CD14-positive monocyte (primary cell): ENCODE results near the gene ARHGAP9. TPM values are rescaled to one million over a fixed set of nuclear protein-coding genes. Genes with fewer than 3 reads are reported as not detected.

Experiments used
- DNase-seq, 3 donors: peaks; one replicate each; pipeline ENCODE4 v3.0.0-alpha.2; 2011 to 2022
- H2AFZ ChIP-seq: 2 replicates; pipeline ENCODE4 v1.6.0; 2012; ENCODE audit warnings: mild to moderate bottlenecking, low read depth, low read length, inconsistent platforms; ENCODE audit not compliant: insufficient read depth, poor library complexity, severe bottlenecking
- H3K27ac ChIP-seq, 2 donors: 1 replicate in 1 of 2; 2 replicates in 1 of 2; pipeline ENCODE4 v1.5.1; 2012 to 2013; ENCODE audit warnings: low read length in 2 of 2, control low read depth in 1 of 2, inconsistent platforms in 1 of 2, low read depth in 1 of 2, mild to moderate bottlenecking in 1 of 2
- H3K27me3 ChIP-seq, 2 donors: one replicate each; pipeline versions ENCODE4 v1.6.0 to v1.6.1; 2011 to 2013; ENCODE audit warnings: low read length in 2 of 2; ENCODE audit not compliant: control insufficient read depth in 2 of 2, insufficient read depth in 2 of 2
- H3K36me3 ChIP-seq, 2 donors: replicated peaks in 1 of 2; 1 replicate in 1 of 2; 2 replicates in 1 of 2; pipeline versions ENCODE4 v1.5.1 to v1.6.1; 2012 to 2013; ENCODE audit warnings: low read length in 2 of 2, control low read depth in 1 of 2, inconsistent platforms in 1 of 2, mild to moderate bottlenecking in 1 of 2; ENCODE audit not compliant: insufficient read depth in 2 of 2, control insufficient read depth in 1 of 2
- H3K4me1 ChIP-seq, 2 donors: 1 replicate in 1 of 2; 2 replicates in 1 of 2; pipeline versions ENCODE4 v1.5.1 to v1.6.1; 2012 to 2013; ENCODE audit warnings: low read length in 2 of 2, control low read depth in 1 of 2, inconsistent platforms in 1 of 2, mild to moderate bottlenecking in 1 of 2, moderate library complexity in 1 of 2; ENCODE audit not compliant: insufficient read depth in 2 of 2, control insufficient read depth in 1 of 2
- H3K4me2 ChIP-seq: replicated peaks from 2 replicates; pipeline ENCODE3; 2012; ENCODE audit warnings: low read length, moderate library complexity, mild to moderate bottlenecking; ENCODE audit not compliant: poor library complexity, severe bottlenecking; ENCODE audit errors: extremely low read depth
- H3K4me3 ChIP-seq, 3 experiments: fragments of 200-600 bp in 1 of 3; sonication (generic) in 1 of 3; replicated peaks in 1 of 3; 1 replicate in 2 of 3; 2 replicates in 1 of 3; pipeline ENCODE4 v1.5.1; 2011 to 2013; ENCODE audit warnings: low read length in 3 of 3, mild to moderate bottlenecking in 3 of 3, control low read depth in 2 of 3, low read depth in 2 of 3, inconsistent platforms in 1 of 3, moderate library complexity in 1 of 3
- H3K79me2 ChIP-seq: 2 replicates; pipeline ENCODE4 v1.6.0; 2012; ENCODE audit warnings: mild to moderate bottlenecking, control low read depth, inconsistent platforms, low read length, moderate library complexity; ENCODE audit not compliant: insufficient read depth
- H3K9ac ChIP-seq: 2 replicates; pipeline ENCODE4 v1.6.0; 2017; ENCODE audit warnings: low read length, mild to moderate bottlenecking; ENCODE audit not compliant: insufficient read depth, poor library complexity, severe bottlenecking
- H3K9me3 ChIP-seq, 2 donors: replicated peaks in 1 of 2; 1 replicate in 1 of 2; 2 replicates in 1 of 2; pipeline versions ENCODE4 v1.5.1 to v1.6.1; 2012 to 2013; ENCODE audit warnings: low read length in 2 of 2, control low read depth in 1 of 2; ENCODE audit not compliant: control insufficient read depth in 1 of 2, insufficient read depth in 1 of 2
- H4K20me1 ChIP-seq: 2 replicates; pipeline ENCODE4 v1.6.0; 2012; ENCODE audit warnings: mild to moderate bottlenecking, low read length, control low read depth, moderate library complexity; ENCODE audit not compliant: insufficient read depth
- H3K27ac Mint-ChIP-seq, 7 donors: one replicate each; pipeline ENCODE4 v1.8.0; 2020; ENCODE audit warnings: mild to moderate bottlenecking in 7 of 7, mixed read lengths in 7 of 7, moderate library complexity in 6 of 7, inconsistent platforms in 2 of 7
- H3K27me3 Mint-ChIP-seq, 3 donors: one replicate each; pipeline ENCODE4 v1.8.0; 2021 to 2022; ENCODE audit warnings: low read depth in 3 of 3, mild to moderate bottlenecking in 3 of 3, mixed read lengths in 3 of 3, moderate library complexity in 3 of 3, inconsistent platforms in 1 of 3
- H3K36me3 Mint-ChIP-seq, 2 donors: one replicate each; pipeline ENCODE4 v1.8.0; 2020; ENCODE audit warnings: mixed read lengths in 2 of 2, inconsistent platforms in 1 of 2, mild to moderate bottlenecking in 1 of 2
- H3K4me1 Mint-ChIP-seq: one replicate; pipeline ENCODE4 v1.8.0; 2020; ENCODE audit warnings: mild to moderate bottlenecking, mixed read lengths
- H3K4me3 Mint-ChIP-seq, 2 donors: one replicate each; pipeline ENCODE4 v1.8.0; 2020; ENCODE audit warnings: mild to moderate bottlenecking in 2 of 2, mixed read lengths in 2 of 2, moderate library complexity in 1 of 2
- H3K9me3 Mint-ChIP-seq, 7 donors: one replicate each; pipeline ENCODE4 v1.8.0; 2020 to 2022; ENCODE audit warnings: mixed read lengths in 7 of 7, mild to moderate bottlenecking in 6 of 7, moderate library complexity in 6 of 7, inconsistent platforms in 2 of 7
- CTCF ChIP-seq: fragments of 200-600 bp; IDR thresholded peaks from one replicate; pipeline ENCODE4 v1.8.0; 2022; ENCODE audit warnings: antibody characterized with exemption, mild to moderate bottlenecking
- WGBS: methylation state at CpG from one replicate; pipeline ENCODE4 v1.1.5; 2013; ENCODE audit warnings: missing lambda C conversion rate; ENCODE audit not compliant: insufficient coverage; 5-methylcytosine and 5-hydroxymethylcytosine counted together
- intact Hi-C, 2 donors: fragments of 100-400 bp; cut with micrococcal nuclease; formaldehyde crosslinking; loops; one replicate each; pipeline versions ENCODE4 v1.15.0 to v1.15.1; 2023
- polyA plus RNA-seq, 3 donors: library from polyadenylated mRNA; depleted of rRNA in 1 of 3; unstranded in 2 of 3; stranded (reverse) in 1 of 3; fragments of 300-500 nt in 2 of 3; fragments of >200 nt in 1 of 3; fragmentation: Illumina TruSeq in 2 of 3; gene quantifications; 1 replicate in 2 of 3; 2 replicates in 1 of 3; pipeline ENCODE4 v1.2.3, GENCODE V29; 2012 to 2021

ARHGAP9 gene
- polyA plus RNA-seq, 3 donors = 211 to 581 (median 213) TPM

DNA sequence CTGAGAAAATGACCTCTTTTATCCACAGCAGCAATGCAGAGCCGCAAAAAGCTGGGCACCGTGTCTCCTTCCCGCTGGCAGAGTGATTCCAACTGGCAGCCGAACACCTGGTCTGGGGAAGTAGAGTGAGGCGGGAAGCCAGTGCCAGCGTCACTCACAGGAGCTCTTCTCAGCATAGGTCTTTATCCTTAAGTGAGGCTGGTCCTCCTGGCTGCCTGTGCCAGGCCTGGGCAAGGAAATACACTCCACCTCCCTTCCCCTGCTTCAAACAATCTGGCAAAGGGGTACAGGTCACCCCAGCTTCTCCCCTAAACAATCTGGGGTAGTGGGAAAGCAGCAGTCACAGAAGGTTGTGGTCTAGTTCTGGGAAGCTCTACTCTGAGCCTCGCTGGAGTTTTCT is 4.8 kb downstream of the ARHGAP9 start:
- DNase-seq = no peak
- no peak overlapping the region for H3K9ac ChIP-seq
- no peaks in the 10 kb centered on the region for H3K9me3 ChIP-seq
- peaks cover 77% of the 10 kb centered on the region for H3K79me2 ChIP-seq
- H3K4me3 Mint-ChIP-seq = peak overlapping the region; percentile 14 to 26
- H3K36me3 Mint-ChIP-seq = peaks cover 39 to 59% of the 10 kb centered on the region in 2 donors
- peaks cover 61 to 86% of the 10 kb centered on the region in 2 donors for H3K4me1 ChIP-seq
- H3K4me1 Mint-ChIP-seq = peaks cover 73% of the 10 kb centered on the region
- H4K20me1 ChIP-seq = peaks cover 67% of the 10 kb centered on the region
- no peaks in the 10 kb centered on the region for H3K27me3 ChIP-seq
- H2AFZ ChIP-seq = no peak overlapping the region
- no peak for TF ChIP-seq CTCF
- intact Hi-C loops = loop anchor here (5.0 to 10.0 kb wide), 4 partner anchors 47 to 150 kb away; partner anchors contain the start of genes DCTN2 (in 2 of the 2), DDIT3 (in 1 of the 2) and MBD6 (in 1 of the 2)
- peak overlapping the region in 1 of 3 experiments; percentile 100 for H3K4me3 ChIP-seq
- H3K4me2 ChIP-seq = peak overlapping the region; percentile 89
- peaks cover 50 to 57% of the 10 kb centered on the region in 2 donors for H3K36me3 ChIP-seq
- H3K27ac ChIP-seq = peak overlapping the region in 1 of 2 donors; percentile 46
- H3K27me3 Mint-ChIP-seq = peaks cover 0 to 2% (median 1%) of the 10 kb centered on the region in 3 donors
- H3K9me3 Mint-ChIP-seq = peaks cover 0 to 1% (median 0%) of the 10 kb centered on the region in 7 donors
- H3K27ac Mint-ChIP-seq = peak overlapping the region in 4 of 7 donors; percentile 30 to 80 (median 36)
- 94% methylated on average over 4 of the region's 7 CpGs for WGBS

- H2AFZ ChIP-seq = no peak overlapping the region
- Mint-ChIP-seq H3K9me3 (peaks cover 0 to 1% (median 0%) of the 10 kb centered on the region in 7 donors), H3K27ac (peak overlapping the region in 4 of 7 donors; percentile 30 to 80 (median 50)), H3K4me1 (peaks cover 73% of the 10 kb centered on the region), H3K36me3 (peaks cover 43 to 63% of the 10 kb centered on the region in 2 donors), H3K27me3 (peaks cover 0 to 1% (median 0%) of the 10 kb centered on the region in 3 donors), H3K4me3 (peak overlapping the region in 1 of 2 donors; percentile 14)
- no peaks in the 10 kb centered on the region for H3K27me3 ChIP-seq
- 94% methylated on average over 3 of the region's 8 CpGs for whole genome bisulfite sequencing
- peak overlapping the region in 1 of 3 experiments; percentile 100 for H3K4me3 ChIP-seq
- peaks cover 54 to 62% of the 10 kb centered on the region in 2 donors for H3K36me3 ChIP-seq
- H4K20me1 ChIP-seq = peaks cover 72% of the 10 kb centered on the region
- H3K27ac ChIP-seq = peak overlapping the region in 1 of 2 donors; percentile 46
- intact Hi-C loops = loop anchor here in 1 of 2 donors (10.0 kb wide), 2 partner anchors 70 to 150 kb away; partner anchors contain the start of gene DCTN2
- H3K9ac ChIP-seq = no peak overlapping the region
- H3K9me3 ChIP-seq = no peaks in the 10 kb centered on the region
- H3K4me2 ChIP-seq = peak overlapping the region; percentile 89
- H3K4me1 ChIP-seq = peaks cover 57 to 86% of the 10 kb centered on the region in 2 donors
- DNase-seq = no peak
- peaks cover 74% of the 10 kb centered on the region for H3K79me2 ChIP-seq
- no peak for TF ChIP-seq CTCF
Measured at GRCh38 chr12:57474430-57474829, 5.2 kb downstream of the ARHGAP9 start.
